Uterus (tissue), 4 donors: ENCODE measurements around the gene RNASET2. TPM values are rescaled to one million over a fixed set of nuclear protein-coding genes. Genes with fewer than 3 reads are reported as not detected.
A peak's percentile ranks its signal among the peaks of the same experiment; 100 is the strongest.

ENCODE experiments used
- DNase-seq, 2 donors: peaks; one replicate each; pipeline ENCODE4 v3.0.0-alpha.2; 2019 to 2020
- H3K27ac ChIP-seq, 2 donors: fragments of 200-600 bp; sonication (generic); 1 replicate in 1 of 2; 2 replicates in 1 of 2; pipeline ENCODE4 v1.5.1; 2016 to 2018
- H3K27me3 ChIP-seq, 2 donors: fragments of 200-600 bp; sonication (generic); one replicate each; pipeline ENCODE4 v1.5.1; 2018 to 2019; ENCODE audit warnings: control low read depth in 1 of 2
- H3K36me3 ChIP-seq, 2 donors: fragments of 200-600 bp; sonication (generic); one replicate each; pipeline ENCODE4 v1.5.1; 2019; ENCODE audit warnings: control low read depth in 1 of 2
- H3K4me1 ChIP-seq, 2 donors: fragments of 200-600 bp; sonication (generic); one replicate each; pipeline ENCODE4 v1.5.1; 2018 to 2019; ENCODE audit warnings: control low read depth in 1 of 2
- H3K4me3 ChIP-seq, 2 donors: fragments of 200-600 bp; sonication (generic); 1 replicate in 1 of 2; 2 replicates in 1 of 2; pipeline ENCODE4 v1.5.1; 2018 to 2019; ENCODE audit warnings: mild to moderate bottlenecking in 1 of 2
- H3K9me3 ChIP-seq, 2 donors: fragments of 200-600 bp; sonication (generic); one replicate each; pipeline ENCODE4 v1.5.1; 2019; ENCODE audit warnings: control low read depth in 1 of 2
- CTCF ChIP-seq, 4 experiments: fragments of 200-600 bp in 2 of 4; fragments of 450-650 bp in 2 of 4; sonication (generic) in 2 of 4; IDR thresholded peaks; one replicate each; pipeline ENCODE4 v1.5.1; 2016 to 2019; ENCODE audit warnings: antibody characterized with exemption in 4 of 4, mild to moderate bottlenecking in 2 of 4, moderate library complexity in 1 of 4
- POLR2A ChIP-seq, 2 donors: fragments of 450-650 bp; IDR thresholded peaks; one replicate each; pipeline ENCODE4 v1.6.1; 2016; ENCODE audit warnings: antibody characterized with exemption in 2 of 2, mild to moderate bottlenecking in 1 of 2, moderate library complexity in 1 of 2
- intact Hi-C: fragments of 100-400 bp; cut with DNase I; formaldehyde crosslinking; loops from one replicate; pipeline ENCODE4 v1.15.1; 2023; ENCODE audit warnings: low total_unique reads
- total RNA-seq, 4 donors: library from RNA; depleted of rRNA in 3 of 4; stranded (reverse); fragments of >200 nt in 3 of 4; gene quantifications; one replicate each; pipeline versions ENCODE4 v1.1.0 to v1.2.4, GENCODE V29; 2014 to 2023
- donor health status: DM: yes; HTN: yes; CAD: no.

The RNASET2 gene, protein sequence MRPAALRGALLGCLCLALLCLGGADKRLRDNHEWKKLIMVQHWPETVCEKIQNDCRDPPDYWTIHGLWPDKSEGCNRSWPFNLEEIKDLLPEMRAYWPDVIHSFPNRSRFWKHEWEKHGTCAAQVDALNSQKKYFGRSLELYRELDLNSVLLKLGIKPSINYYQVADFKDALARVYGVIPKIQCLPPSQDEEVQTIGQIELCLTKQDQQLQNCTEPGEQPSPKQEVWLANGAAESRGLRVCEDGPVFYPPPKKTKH
- total RNA-seq = 100 to 1,000 TPM in 1 of 4 donors, 10 to 100 TPM in 3; 22.0 to 184 (median 30.3) TPM

- Histone ChIP-seq H3K4me1 (peaks cover 3 to 6% of the 10 kb centered on the region in 2 donors), H3K27ac (peak within 1 kb of the TSS; percentile 67 to 86)
- intact Hi-C loops = no loop called here
Measured at GRCh38 chr6:166956444-166957086, at the start of gene RNASET2. TSS of gene RNASET2 (minus strand) at chr6:166956550. CDS start at chr6:166956182, 368 bp downstream.

DNA sequence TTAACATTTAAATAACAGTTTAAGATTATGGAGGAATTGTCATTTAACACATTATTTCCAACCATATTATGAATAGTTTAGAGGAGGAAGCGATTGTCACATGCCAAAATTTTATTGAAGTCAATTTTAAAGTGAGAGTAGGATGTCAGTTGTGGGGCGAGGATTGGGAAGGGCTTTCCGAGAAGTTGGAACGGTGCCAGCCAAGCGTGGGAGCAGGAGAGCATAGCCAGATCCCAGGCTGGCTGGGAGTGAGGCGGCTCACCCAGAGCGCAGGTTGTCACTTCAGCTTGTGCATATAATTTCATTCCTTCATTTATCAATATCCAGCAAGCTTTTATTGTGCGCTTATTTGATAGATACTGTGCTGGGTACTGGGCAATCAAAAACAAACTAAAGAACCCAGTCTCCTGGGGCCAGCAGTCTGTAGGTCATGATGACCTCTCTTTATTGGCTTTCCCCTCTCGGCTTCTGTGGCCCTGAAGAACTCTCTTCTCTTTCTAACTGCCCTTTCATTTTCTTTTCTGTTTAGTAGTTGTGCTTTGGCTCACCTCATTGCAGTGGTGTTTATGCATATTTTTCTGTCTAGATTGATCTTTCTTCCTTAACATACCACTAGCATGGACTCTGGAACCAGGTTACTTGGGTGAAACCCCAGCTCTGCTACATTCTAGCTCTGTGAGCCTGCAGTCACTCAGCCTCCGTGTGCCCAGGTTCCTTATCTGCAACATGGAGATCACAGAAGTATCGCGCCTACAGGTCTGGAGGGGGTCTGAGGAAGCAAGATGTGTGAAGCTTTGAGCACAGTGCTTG is 49.2 kb upstream of the RNASET2 start:
- H3K4me3 ChIP-seq = no peak overlapping the region
- H3K9me3 ChIP-seq = no peaks in the 10 kb centered on the region
- H3K27ac ChIP-seq = peak overlapping the region; percentile 13 to 29
- no peaks in the 10 kb centered on the region for H3K36me3 ChIP-seq
- H3K4me1 ChIP-seq = peaks cover 0 to 6% of the 10 kb centered on the region in 2 donors
- no peak for TF ChIP-seq CTCF (IDR thresholded peaks at IDR 0.05)
- TF ChIP-seq POLR2A (IDR thresholded peaks at IDR 0.05) = no peak
- H3K27me3 ChIP-seq = no peaks in the 10 kb centered on the region
- intact Hi-C loops = no loop called here
- peak; percentile 54 to 61 for DNase-seq

More at GRCh38 chr6:166956444-166957086, at the start of gene RNASET2:
- peak within 1 kb of the TSS; percentile 74 to 77 for H3K4me3 ChIP-seq
- TF ChIP-seq CTCF (IDR thresholded peaks at IDR 0.05) (peak in 1 of 4 experiments; percentile 7), POLR2A (IDR thresholded peaks at IDR 0.05) (peak; percentile 55 to 79)
- no peaks in the 10 kb centered on the region for H3K9me3 ChIP-seq
- no peaks in the 10 kb centered on the region for H3K27me3 ChIP-seq
- DNase-seq = peak; percentile 96 to 98
- H3K36me3 ChIP-seq = no peaks in the 10 kb centered on the region

DNA sequence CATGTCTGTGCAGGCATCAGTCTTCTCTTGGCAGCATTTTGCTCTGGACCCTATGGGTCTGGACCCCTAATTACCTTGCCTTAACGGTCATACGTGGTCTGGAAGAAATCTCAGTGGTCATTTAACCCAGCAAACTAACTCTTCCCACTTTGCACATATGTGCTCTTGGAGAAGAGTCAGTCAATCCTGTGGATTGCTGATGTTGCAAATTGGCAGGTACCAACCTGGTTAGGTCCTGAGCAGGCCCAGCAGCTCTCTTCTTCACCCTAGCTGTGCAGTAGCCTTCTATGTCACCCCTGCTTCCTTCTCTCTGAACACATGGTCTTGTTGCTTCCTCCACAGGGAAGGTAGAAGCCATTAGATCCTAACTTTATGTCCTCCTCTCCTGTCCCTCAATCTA is 44.4 kb upstream of the RNASET2 start:
- no peak for TF ChIP-seq CTCF (IDR thresholded peaks at IDR 0.05)
- no peak for TF ChIP-seq POLR2A (IDR thresholded peaks at IDR 0.05)
- H3K4me3 ChIP-seq = no peak overlapping the region
- H3K27ac ChIP-seq = no peak overlapping the region
- no peaks in the 10 kb centered on the region for H3K9me3 ChIP-seq
- no peak for DNase-seq
- H3K4me1 ChIP-seq = peaks cover 0 to 10% of the 10 kb centered on the region in 2 donors
- intact Hi-C loops = no loop called here
- H3K36me3 ChIP-seq = no peaks in the 10 kb centered on the region
- H3K27me3 ChIP-seq = no peaks in the 10 kb centered on the region

DNA sequence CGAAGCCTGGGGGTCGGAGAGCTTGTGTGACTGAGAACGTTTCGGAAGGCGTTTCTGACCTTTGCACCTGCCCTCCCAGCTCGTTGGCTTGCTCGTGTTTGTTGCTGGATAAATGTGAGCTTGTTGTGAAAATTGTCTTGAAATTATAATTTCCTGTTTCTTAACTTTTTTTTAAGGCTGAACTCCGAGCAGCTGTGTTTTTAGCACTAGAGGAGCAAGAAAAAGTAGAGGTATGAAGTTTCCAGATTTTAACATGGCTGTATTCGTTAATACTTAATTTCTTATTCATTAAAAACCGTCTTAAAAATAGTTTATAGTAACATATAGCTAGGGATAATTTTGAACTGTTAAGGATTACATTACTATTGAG is 43.5 kb upstream of the RNASET2 start:
- peak overlapping the region; percentile 51 to 71 for H3K27ac ChIP-seq
- no peaks in the 10 kb centered on the region for H3K27me3 ChIP-seq
- no peaks in the 10 kb centered on the region for H3K9me3 ChIP-seq
- intact Hi-C loops = no loop called here
- peaks cover 0 to 10% of the 10 kb centered on the region in 2 donors for H3K4me1 ChIP-seq
- DNase-seq = no peak
- no peaks in the 10 kb centered on the region for H3K36me3 ChIP-seq
- no peak for TF ChIP-seq CTCF (IDR thresholded peaks at IDR 0.05)
- no peak for TF ChIP-seq POLR2A (IDR thresholded peaks at IDR 0.05)
- peak overlapping the region; percentile 30 to 100 for H3K4me3 ChIP-seq
